ENCODE results near the gene TLCD4. TPM values are rescaled to one million over a fixed set of nuclear protein-coding genes. Genes with fewer than 3 reads are reported as not detected.

TLCD4 gene, protein sequence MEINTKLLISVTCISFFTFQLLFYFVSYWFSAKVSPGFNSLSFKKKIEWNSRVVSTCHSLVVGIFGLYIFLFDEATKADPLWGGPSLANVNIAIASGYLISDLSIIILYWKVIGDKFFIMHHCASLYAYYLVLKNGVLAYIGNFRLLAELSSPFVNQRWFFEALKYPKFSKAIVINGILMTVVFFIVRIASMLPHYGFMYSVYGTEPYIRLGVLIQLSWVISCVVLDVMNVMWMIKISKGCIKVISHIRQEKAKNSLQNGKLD
- 0.07 and 0.10 TPM in 2 replicates for total RNA-seq

DNA sequence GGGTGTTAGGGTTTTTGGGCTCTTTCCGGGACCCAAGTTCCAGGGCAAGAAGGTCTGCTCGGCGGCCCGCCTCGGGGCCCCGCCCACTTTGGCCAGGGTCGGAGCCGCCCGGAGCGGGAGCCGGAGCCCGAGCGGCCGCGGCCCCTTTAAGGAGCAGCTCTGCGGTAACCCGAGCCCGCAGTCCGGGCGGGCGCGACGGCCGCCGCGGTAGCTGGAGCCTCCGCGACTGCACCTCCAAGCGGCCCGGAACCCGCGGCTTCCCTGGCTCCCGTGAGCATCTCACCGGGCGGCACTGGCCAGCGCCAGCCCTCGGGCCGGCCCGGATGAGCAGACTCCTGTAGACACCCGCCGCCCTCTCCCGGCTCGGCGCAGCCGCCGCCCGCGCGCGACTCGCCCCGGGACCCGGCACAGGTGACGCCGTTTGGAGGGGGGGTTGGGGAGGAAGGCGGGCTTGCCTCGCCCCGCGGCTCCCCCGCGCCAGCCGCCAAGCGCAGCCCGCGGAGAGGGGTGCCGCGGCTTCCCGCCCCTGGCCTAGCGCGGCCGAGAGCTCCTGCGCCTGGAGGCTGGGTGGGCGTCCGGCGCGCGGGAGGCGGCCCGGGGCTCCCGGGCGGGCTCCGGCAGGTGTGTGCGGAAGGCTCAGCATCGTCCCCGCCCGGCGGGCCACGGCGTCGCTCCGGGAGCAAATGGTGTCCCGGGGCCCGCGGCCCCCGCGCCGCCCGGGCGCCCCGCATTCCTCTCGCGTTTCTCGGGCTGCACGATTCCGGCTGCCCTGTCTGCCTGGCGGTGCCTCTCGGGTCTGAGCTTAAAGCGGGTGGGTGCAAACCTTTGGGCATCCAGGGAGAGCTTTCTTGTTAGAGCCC lies at the start of gene TLCD4:
TSS of gene TLCD4 (plus strand) at position 149 of the 860 bp plus-strand sequence. CDS start 26,547 bp downstream, outside the sequence.

DNA sequence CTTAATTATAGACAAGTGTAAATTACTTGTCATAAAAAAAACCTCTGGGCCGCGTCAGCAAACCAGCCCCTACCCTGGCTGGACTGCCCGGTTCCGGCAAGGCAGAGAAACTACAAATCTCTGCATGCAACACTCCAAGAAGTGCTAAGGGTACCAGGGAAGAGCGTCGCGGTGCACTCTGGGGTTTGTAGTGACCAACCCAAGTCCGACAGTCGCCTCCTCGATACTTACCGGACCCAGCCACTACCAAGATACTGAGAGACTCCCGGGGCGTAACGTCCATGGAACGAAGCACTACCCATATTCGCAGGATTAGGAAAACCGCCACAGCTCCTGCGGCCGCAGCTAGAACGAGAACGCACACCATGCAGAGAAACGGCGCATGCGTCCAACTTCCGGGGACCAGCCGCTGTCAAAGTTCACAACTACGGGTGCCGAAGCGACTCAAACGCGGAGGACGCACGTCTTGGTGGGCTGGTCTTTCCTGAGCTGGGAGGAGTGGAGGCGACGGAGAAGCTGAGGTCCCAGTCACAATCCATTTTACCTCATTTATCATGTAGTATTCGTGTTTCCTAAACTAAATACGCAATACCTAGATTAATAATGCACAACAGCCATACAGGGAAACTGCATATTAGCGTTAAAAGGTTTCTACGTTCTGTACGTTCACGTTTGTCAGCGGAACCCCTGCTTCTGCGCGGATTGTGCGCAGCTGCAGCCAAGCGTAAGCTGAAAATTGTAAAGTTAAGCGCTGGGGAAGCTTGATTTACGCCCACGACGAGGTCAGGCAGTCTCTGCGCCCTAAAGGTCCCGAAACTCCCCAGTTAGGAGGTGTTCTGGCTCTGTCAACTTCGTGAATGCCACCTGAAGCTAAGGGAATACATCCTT lies 44.4 kb upstream of the TLCD4 start, which contains the start of gene ALG14:
TSS of gene ALG14 (minus strand) at position 420 of the 888 bp plus-strand sequence. CDS start at position 367, 53 bp downstream.

Other genes starting within 250 kb of the TLCD4 start
- 330 and 340 TPM in 2 replicates for gene CNN3, start 190.2 kb upstream of the TLCD4 start, total RNA-seq
- gene ALG14, start 44.4 kb upstream of the TLCD4 start, total RNA-seq = 1.3 and 1.6 TPM in 2 replicates
- 7.8 and 9.7 TPM in 2 replicates for gene RWDD3, start 116.9 kb downstream of the TLCD4 start, total RNA-seq